SK-N-MC (cell line): ENCODE results near the gene KRT6A.
"Not testable (repeated sequence)": the region's sequence is repeated elsewhere in the genome, so short reads cannot be mapped to it uniquely, and the experiment has no call there.

Experiments used
- DNase-seq: peaks from one replicate; pipeline ENCODE4 v3.0.0-alpha.2; 2011; ENCODE audit warnings: low read depth, low spot score
- H3K27ac ChIP-seq: fragments of 200-600 bp; sonication (generic); 2 replicates; pipeline ENCODE4 v1.5.1; 2016; ENCODE audit warnings: mixed run types
- H3K36me3 ChIP-seq: fragments of 200-600 bp; sonication (generic); 2 replicates; pipeline ENCODE4 v1.6.1; 2017; ENCODE audit warnings: antibody characterized with exemption, low read length, mixed read lengths; ENCODE audit not compliant: insufficient read depth
- H3K4me3 ChIP-seq: fragments of 200-600 bp; sonication (generic); 2 replicates; pipeline ENCODE4 v1.5.1; 2016
- H3K9ac ChIP-seq: fragments of 200-600 bp; sonication (generic); 2 replicates; pipeline ENCODE4 v1.8.0; 2017; ENCODE audit warnings: mixed run types, mixed read lengths; ENCODE audit not compliant: insufficient read length
- H3K9me3 ChIP-seq: fragments of 200-600 bp; sonication (generic); 2 replicates; pipeline ENCODE4 v1.6.1; 2017; ENCODE audit warnings: low read depth, mild to moderate bottlenecking, antibody characterized with exemption, low read length, moderate library complexity, mixed read lengths
- EZH2 ChIP-seq: fragments of 200-600 bp; sonication (generic); IDR thresholded peaks from one replicate; pipeline ENCODE4 v1.6.1; 2017; ENCODE audit warnings: antibody characterized with exemption
- FOXP2 ChIP-seq: optimal IDR thresholded peaks from 2 replicates; pipeline ENCODE3; 2011; ENCODE audit warnings: mild to moderate bottlenecking, moderate library complexity; ENCODE audit not compliant: insufficient read depth; ENCODE audit errors: extremely low read length, control extremely low read depth
- POLR2AphosphoS5 ChIP-seq: IDR thresholded peaks from 2 replicates; pipeline ENCODE4 v1.6.1; 2012; ENCODE audit warnings: mild to moderate bottlenecking, low read depth, low read length, borderline replicate concordance

Gene KRT6A

GRCh38 chr12:52461693-52462092 is 31.4 kb downstream of the KRT6A start:
- Histone ChIP-seq H3K36me3 (no peaks in the 10 kb centered on the region), H3K9ac (no peak overlapping the region), H3K27ac (no peak overlapping the region), H3K4me3 (no peak overlapping the region), H3K9me3 (no peaks in the 10 kb centered on the region)
- TF ChIP-seq POLR2AphosphoS5, result no peak
- no peak for TF ChIP-seq EZH2
- no peak for TF ChIP-seq FOXP2
- no peak for DNase-seq

DNA sequence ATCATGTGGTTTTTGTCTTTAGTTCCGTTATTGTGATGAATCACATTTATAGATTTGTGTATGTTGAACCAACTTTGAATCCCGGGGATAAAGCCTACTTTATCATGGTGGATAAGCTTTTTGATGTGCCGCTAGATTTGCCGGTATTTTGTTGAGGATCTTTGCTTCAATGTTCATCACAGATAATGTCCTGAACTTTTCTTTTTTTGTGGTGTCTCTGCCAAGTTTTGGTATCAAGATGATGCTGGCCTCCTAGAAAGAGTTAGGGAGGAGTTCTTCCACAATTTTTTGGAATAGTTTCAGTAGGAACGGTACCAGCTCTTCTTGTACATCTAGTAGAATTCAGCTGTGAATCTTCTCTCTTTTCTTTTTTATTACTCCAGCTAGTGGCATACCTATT is 34.2 kb downstream of the KRT6A start:
- Histone ChIP-seq H3K36me3 (no peaks in the 10 kb centered on the region), H3K9me3 (no peaks in the 10 kb centered on the region), H3K9ac (no peak overlapping the region), H3K27ac (no peak overlapping the region), H3K4me3 (no peak overlapping the region)
- DNase-seq, result no peak
- TF ChIP-seq POLR2AphosphoS5 (no peak), EZH2 (no peak), FOXP2 (no peak)

- Histone ChIP-seq H3K27ac (no peak overlapping the region), H3K9ac (no peak overlapping the region), H3K36me3 (no peaks in the 10 kb centered on the region), H3K9me3 (no peaks in the 10 kb centered on the region), H3K4me3 (no peak overlapping the region)
- no peak for DNase-seq
- TF ChIP-seq POLR2AphosphoS5, result no peak
- no peak for TF ChIP-seq FOXP2
- TF ChIP-seq EZH2, result no peak
Measured at GRCh38 chr12:52455821-52456220, 37.2 kb downstream of the KRT6A start.

DNA sequence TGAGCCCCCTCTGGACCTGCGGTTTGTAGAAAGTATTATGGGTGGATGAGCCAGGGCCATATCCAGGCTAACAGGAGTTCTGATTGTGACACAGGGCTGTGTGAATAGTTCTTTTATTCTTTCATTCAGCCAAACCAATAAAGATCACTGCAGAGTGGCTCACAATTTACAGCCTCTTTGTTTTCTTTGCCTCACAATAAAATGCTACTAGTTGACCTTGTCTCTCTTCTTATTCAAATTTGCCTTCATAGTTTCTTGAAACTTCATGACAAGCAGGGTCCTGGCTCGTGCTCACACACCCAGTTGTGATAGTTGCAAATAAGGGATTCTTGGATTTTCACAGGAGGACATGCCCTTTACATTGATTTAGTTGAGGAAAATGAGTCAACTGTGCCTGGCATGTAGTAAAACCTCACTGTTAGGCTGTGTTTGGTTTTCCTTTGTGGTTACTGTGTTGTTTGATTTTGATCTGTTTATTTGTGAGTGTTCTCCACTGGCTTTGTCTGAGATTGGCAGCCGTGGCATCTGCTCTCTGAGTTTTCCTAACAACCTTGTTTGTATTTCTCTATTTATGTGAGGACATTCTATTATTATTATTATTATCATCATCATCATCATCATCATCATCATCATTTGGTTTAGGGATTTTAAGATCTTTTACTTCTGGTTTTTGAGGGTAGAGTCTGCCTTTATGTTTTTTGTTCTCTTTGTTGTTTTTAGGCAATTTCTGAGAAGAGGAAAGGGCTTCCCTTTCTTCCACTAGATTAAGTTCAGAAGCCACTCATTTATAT is 38.5 kb downstream of the KRT6A start:
- TF ChIP-seq POLR2AphosphoS5 (no peak), FOXP2 (no peak), EZH2 (no peak)
- Histone ChIP-seq H3K9ac (no peak overlapping the region), H3K36me3 (no peaks in the 10 kb centered on the region), H3K4me3 (no peak overlapping the region), H3K9me3 (no peaks in the 10 kb centered on the region), H3K27ac (no peak overlapping the region)
- no peak for DNase-seq

GRCh38 chr12:52452101-52452500 is 41.0 kb downstream of the KRT6A start, which contains the start of gene KRT6B:
Gene KRT6B, minus strand, starts transcription at chr12:52452146. Its CDS starts 68 bp downstream, at chr12:52452078.
- DNase-seq, result no peak
- no peak within 1 kb of the TSS for H3K9ac ChIP-seq
- H3K27ac ChIP-seq, result no peak within 1 kb of the TSS
- H3K9me3 ChIP-seq, result no peaks in the 10 kb centered on the region
- no peak for TF ChIP-seq EZH2
- TF ChIP-seq FOXP2, result no peak
- no peak for TF ChIP-seq POLR2AphosphoS5
- H3K4me3 ChIP-seq, result no peak within 1 kb of the TSS
- no peaks in the 10 kb centered on the region for H3K36me3 ChIP-seq

DNA sequence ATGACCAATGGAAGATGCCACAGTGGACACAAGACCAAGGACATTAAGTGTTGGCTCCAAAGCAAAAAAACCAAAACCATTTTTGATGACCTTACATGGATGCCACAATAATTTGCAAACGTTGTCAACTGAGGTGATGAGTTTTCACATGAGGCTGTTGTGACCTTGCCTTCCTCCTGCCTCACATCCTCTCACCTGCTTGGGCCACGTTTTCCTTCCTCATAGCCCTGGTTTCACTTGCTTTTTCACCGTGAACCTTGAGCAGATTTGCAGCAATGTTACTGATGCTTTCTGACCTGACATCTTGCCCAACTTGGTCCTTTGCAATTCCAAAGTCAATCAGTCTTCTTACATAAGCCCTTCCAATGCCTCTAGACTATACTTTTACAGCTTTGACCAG is 44.8 kb downstream of the KRT6A start:
- H3K36me3 ChIP-seq, result no peaks in the 10 kb centered on the region
- no peak for TF ChIP-seq POLR2AphosphoS5
- no peak for TF ChIP-seq EZH2
- no peak for TF ChIP-seq FOXP2
- H3K9me3 ChIP-seq, result no peaks in the 10 kb centered on the region
- no peak overlapping the region for H3K9ac ChIP-seq
- no peak for DNase-seq
- H3K4me3 ChIP-seq, result no peak overlapping the region
- no peak overlapping the region for H3K27ac ChIP-seq

DNA sequence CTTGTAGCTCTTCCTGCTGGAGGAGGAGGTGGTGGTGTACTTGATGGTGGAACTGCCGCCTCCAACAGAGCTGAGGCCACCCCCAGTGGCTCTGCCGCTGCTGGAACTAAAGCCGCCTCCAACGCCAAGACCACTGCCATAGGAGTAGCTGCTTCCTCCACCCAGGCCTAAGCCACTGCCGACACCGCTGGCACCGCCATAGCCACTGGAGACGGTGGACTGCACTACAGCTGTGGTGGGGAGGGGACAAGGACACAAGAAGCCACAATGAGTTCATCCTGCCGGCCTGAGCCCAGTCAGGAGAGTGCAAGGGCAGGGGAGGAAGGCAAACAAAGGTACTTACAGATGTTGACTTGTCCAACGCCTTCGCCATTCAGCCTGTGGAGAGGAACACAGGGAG is 45.9 kb downstream of the KRT6A start:
- H3K9ac ChIP-seq, H3K9me3 ChIP-seq, H3K36me3 ChIP-seq, H3K27ac ChIP-seq, DNase-seq, H3K4me3 ChIP-seq: not testable (repeated sequence)

GRCh38 chr12:52446367-52447045 is 46.6 kb downstream of the KRT6A start:
- H3K9me3 ChIP-seq, result no peaks in the 10 kb centered on the region
- H3K36me3 ChIP-seq, result no peaks in the 10 kb centered on the region
- no peak overlapping the region for H3K27ac ChIP-seq
- TF ChIP-seq EZH2, result no peak
- TF ChIP-seq FOXP2, result no peak
- no peak for TF ChIP-seq POLR2AphosphoS5
- H3K9ac ChIP-seq, result no peak overlapping the region
- H3K4me3 ChIP-seq, result no peak overlapping the region
- no peak for DNase-seq

GRCh38 chr12:52445876-52446275 is 47.2 kb downstream of the KRT6A start:
- Histone ChIP-seq H3K4me3 (no peak overlapping the region), H3K9me3 (no peaks in the 10 kb centered on the region), H3K9ac (no peak overlapping the region), H3K36me3 (no peaks in the 10 kb centered on the region), H3K27ac (no peak overlapping the region)
- TF ChIP-seq FOXP2, result no peak
- TF ChIP-seq EZH2, result no peak
- TF ChIP-seq POLR2AphosphoS5, result no peak
- DNase-seq, result no peak
